Measurements from ENCODE around the gene FXYD2.

The FXYD2 gene

DNA sequence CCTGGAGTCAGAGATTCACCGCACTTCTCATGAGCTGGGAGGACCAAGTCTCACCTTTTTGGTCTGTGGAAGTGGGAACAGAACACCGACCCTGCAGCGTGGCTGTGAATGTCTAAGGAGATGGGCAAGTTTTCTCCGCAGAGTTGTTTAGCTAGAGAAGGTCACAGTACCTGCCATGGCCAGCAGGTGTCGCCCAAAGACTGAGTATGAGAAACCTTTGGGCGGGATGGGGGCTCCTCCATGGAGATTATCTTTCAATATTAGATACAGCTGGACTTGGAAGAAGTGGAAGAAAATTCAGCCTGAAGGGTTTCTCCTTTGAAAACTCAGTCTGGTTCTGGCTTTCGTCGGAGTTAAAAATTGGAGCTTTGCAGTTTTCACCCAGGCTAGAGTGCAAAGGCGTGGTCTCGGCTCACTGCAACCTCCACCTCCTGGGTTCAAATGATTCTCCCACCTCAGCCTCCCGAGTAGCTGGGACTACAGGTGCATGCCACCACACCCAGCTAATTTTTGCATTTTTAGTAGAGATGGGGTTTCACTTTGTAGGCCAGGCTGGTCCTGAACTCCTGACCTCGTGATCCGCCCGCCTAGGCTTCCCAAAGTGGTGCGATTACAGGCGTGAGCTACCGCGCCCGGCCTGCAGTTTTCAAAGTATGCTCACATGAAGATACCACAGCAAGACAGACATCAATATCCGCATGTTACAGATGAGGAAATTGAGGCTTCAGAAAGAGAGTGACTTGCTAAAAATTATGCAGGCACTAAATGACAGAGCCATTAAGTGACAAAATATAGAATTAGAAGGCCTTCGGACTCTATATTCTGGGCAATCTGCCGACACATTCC is 16.8 kb downstream of the FXYD2 start:
- no peak overlapping the region for H3K4me3 ChIP-seq (ENCODE audit: low read depth, low read length)
- DNase-seq (ENCODE audit: low read depth) = peak; percentile 77
- TF ChIP-seq, protein P1, sequence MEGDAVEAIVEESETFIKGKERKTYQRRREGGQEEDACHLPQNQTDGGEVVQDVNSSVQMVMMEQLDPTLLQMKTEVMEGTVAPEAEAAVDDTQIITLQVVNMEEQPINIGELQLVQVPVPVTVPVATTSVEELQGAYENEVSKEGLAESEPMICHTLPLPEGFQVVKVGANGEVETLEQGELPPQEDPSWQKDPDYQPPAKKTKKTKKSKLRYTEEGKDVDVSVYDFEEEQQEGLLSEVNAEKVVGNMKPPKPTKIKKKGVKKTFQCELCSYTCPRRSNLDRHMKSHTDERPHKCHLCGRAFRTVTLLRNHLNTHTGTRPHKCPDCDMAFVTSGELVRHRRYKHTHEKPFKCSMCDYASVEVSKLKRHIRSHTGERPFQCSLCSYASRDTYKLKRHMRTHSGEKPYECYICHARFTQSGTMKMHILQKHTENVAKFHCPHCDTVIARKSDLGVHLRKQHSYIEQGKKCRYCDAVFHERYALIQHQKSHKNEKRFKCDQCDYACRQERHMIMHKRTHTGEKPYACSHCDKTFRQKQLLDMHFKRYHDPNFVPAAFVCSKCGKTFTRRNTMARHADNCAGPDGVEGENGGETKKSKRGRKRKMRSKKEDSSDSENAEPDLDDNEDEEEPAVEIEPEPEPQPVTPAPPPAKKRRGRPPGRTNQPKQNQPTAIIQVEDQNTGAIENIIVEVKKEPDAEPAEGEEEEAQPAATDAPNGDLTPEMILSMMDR (conservative IDR thresholded peaks at IDR 0.05; ENCODE audit: low read depth, low read length) = peak; percentile 96

DNA sequence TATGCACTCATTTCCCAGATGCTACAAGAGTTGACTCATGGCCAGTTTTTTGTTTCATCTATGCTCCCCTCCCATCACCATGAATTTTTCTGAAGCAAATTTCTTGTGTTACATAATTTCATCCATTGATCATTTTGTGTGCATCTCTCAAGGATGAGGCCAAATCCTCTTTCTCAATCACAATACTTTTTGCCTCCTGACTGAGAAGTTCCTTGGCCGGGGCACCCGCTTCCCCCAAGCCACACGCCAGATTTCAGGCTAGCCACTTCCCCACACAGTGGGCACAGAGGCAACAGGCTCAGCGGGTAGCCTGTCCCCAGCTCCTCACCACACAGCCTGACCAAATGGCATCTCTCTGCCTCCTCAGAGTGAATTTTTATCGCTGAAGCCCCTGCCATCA is 17.7 kb downstream of the FXYD2 start:
- TF ChIP-seq, protein P1 (conservative IDR thresholded peaks at IDR 0.05; ENCODE audit: low read depth, low read length) = no peak
- H3K4me3 ChIP-seq (ENCODE audit: low read depth, low read length) = no peak overlapping the region
- DNase-seq (ENCODE audit: low read depth) = no peak

DNA sequence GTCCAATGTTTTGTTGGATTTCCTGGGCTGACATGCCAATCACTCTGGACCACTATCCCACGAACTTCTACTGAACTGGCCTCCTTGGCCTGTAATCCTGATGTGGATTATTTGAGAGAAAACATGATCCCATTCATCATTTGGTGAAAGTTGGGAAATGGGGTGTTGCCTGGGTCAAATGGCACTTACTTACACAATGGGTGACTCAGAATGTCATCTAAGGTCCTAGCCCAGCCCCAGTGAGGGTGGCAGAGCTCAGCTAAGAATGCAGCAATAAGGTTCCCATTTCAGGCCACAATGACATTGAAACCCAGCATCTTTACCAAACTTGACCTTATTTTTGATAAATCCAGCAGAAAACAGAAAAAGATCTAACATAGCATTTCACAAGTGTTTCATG is 19.5 kb downstream of the FXYD2 start:
- TF ChIP-seq, protein P1 (conservative IDR thresholded peaks at IDR 0.05; ENCODE audit: low read depth, low read length) = no peak

DNA sequence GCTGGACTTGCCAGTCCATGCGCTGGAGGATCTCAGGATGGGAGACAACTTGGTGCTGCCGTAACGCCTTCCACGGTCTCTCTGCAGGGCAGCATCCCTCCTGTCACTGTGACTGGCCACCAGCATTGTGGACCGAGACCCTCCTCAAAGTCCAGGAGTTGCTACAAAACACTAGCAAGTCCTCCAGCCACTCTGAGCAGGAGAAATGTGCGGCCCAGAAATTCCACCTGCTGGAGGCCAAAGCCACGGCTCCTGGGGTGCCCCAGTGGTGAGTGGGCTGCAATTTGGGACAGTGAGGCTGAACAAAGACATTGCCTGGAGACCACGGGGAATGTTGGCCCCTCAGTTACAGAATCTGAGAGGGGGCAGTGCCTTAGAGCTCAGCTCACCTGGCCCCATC is 20.6 kb downstream of the FXYD2 start:
- H3K4me3 ChIP-seq (ENCODE audit: low read depth, low read length) = no peak overlapping the region
- TF ChIP-seq, protein P1 (conservative IDR thresholded peaks at IDR 0.05; ENCODE audit: low read depth, low read length) = no peak
- DNase-seq (ENCODE audit: low read depth) = no peak

More for the DNA sequence above, 19.5 kb downstream of the FXYD2 start:
- DNase-seq (ENCODE audit: low read depth) = no peak
- H3K4me3 ChIP-seq (ENCODE audit: low read depth, low read length) = no peak overlapping the region

DNA sequence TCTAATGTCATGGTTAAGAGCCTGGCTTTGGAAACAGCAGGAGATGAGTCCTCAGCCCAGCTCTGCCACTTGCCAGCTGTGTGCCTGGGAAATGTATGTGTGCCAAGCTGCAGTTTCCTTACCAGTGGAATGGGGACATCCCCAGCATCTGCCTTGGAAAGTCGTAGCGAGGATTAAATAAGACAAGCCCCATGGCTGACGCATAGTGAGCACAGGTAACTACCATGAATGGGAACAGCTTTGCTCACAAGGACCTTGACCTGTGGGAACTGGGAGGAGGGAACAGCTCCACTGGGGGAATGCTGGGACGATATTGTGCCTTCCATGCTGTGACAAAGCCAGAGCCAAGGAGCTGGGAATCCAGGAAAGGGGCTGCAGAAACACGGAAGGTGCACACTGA is 24.9 kb downstream of the FXYD2 start:
- TF ChIP-seq, protein P1 (conservative IDR thresholded peaks at IDR 0.05; ENCODE audit: low read depth, low read length) = no peak
- DNase-seq (ENCODE audit: low read depth) = no peak
- no peak overlapping the region for H3K4me3 ChIP-seq (ENCODE audit: low read depth, low read length)

DNA sequence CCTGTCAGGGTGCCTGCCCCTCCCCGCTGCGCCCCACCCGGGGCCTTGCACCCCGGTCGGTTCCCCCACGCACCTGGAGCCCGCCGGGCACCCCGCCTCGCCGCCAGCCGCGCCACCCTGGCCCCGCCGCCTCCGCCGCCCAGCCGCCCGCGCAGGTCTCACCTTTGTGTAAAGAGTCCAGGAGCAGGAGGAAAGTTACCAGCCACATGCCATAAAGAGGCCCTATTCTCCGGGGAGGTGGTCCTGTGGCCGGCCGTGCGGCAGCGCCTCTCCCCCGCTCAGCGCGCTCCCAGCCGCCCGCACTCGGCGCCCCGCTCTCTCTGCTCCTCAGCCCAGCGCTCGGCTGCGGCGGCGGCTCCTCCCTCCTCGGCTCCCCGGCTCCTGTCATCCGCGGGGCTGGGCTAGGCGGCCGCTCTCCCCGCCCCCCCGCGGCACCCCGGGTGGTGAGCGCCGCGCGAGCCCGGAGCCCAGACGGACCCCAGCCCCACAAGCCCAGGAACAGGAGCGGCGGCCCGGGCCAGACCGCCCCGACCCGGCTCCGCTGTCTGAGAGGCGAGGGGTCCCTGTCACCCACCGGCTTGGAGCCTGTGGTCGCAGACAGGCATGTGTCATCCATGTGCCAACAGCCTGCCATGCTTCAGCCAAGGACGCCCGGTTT is 27.5 kb downstream of the FXYD2 start, which contains the start of gene DSCAML1:
DSCAML1 (minus strand) TSS at position 345 of the 658 bp plus-strand sequence; CDS start at position 208, 137 bp downstream.
- DNase-seq (ENCODE audit: low read depth) = no peak
- H3K4me3 ChIP-seq (ENCODE audit: low read depth, low read length) = no peak within 1 kb of the TSS
- TF ChIP-seq, protein P1 (conservative IDR thresholded peaks at IDR 0.05; ENCODE audit: low read depth, low read length) = no peak

Measured in choroid plexus epithelial cell (primary cell).